Gastroesophageal sphincter (tissue), 4 donors: Measurements from ENCODE around the gene MFSD8. TPM values are rescaled to one million over a fixed set of nuclear protein-coding genes. Genes with fewer than 3 reads are reported as not detected.
"Not testable (repeated sequence)": the region's sequence is repeated elsewhere in the genome, so short reads cannot be mapped to it uniquely, and the experiment has no call there.

Source experiments
- ATAC-seq: fragments of 150-250 bp; one replicate; pipeline ENCODE4 v1.9.1; 2016; ENCODE audit warnings: mild to moderate bottlenecking, moderate library complexity
- H3K27ac ChIP-seq, 4 donors: fragments of 200-600 bp; sonication (generic) in 3 of 4; 1 replicate in 3 of 4; 2 replicates in 1 of 4; pipeline ENCODE4 v1.5.1; 2016 to 2019
- H3K27me3 ChIP-seq: fragments of 200-600 bp; sonication (generic); one replicate; pipeline ENCODE4 v1.5.1; 2019
- H3K36me3 ChIP-seq, 2 donors: fragments of 200-600 bp; sonication (generic); one replicate each; pipeline ENCODE4 v1.5.1; 2019; ENCODE audit warnings: control low read depth in 1 of 2
- H3K4me1 ChIP-seq, 3 donors: fragments of 200-600 bp; sonication (generic); 1 replicate in 2 of 3; 2 replicates in 1 of 3; pipeline ENCODE4 v1.5.1; 2016 to 2019; ENCODE audit warnings: control low read depth in 2 of 3
- H3K4me3 ChIP-seq, 2 donors: fragments of 200-600 bp; sonication (generic); one replicate each; pipeline ENCODE4 v1.5.1; 2019; ENCODE audit warnings: mild to moderate bottlenecking in 1 of 2, moderate library complexity in 1 of 2
- H3K9me3 ChIP-seq, 3 donors: fragments of 200-600 bp; sonication (generic); one replicate each; pipeline ENCODE4 v1.5.1; 2017 to 2019; ENCODE audit warnings: control low read depth in 2 of 3
- CTCF ChIP-seq, 4 experiments: fragments of 200-600 bp in 2 of 4; fragments of 450-650 bp in 2 of 4; sonication (generic) in 1 of 4; IDR thresholded peaks; one replicate each; pipeline ENCODE4 v1.5.1; 2017 to 2019; ENCODE audit warnings: antibody characterized with exemption in 4 of 4, mild to moderate bottlenecking in 2 of 4, moderate library complexity in 2 of 4
- EP300 ChIP-seq: sonication (generic); formaldehyde crosslinking; IDR thresholded peaks from one replicate; pipeline ENCODE4 v1.6.1; 2017; ENCODE audit warnings: antibody characterized with exemption, mild to moderate bottlenecking
- POLR2A ChIP-seq, 2 donors: fragments of 450-650 bp; IDR thresholded peaks; one replicate each; pipeline ENCODE4 v1.6.1; 2017; ENCODE audit warnings: antibody characterized with exemption in 2 of 2, mild to moderate bottlenecking in 2 of 2, moderate library complexity in 1 of 2
- POLR2AphosphoS5 ChIP-seq: sonication (generic); formaldehyde crosslinking; IDR thresholded peaks from one replicate; pipeline ENCODE4 v1.6.1; 2017; ENCODE audit warnings: antibody characterized with exemption
- WGBS, 2 donors: methylation state at CpG; one replicate each; pipeline ENCODE4 v1.1.5; 2018; ENCODE audit warnings: low coverage in 1 of 2; 5-methylcytosine and 5-hydroxymethylcytosine counted together
- total RNA-seq, 4 donors: library from RNA; depleted of rRNA; stranded (reverse); fragments of >200 nt; gene quantifications; one replicate each; pipeline ENCODE4 v1.1.0, GENCODE V29; 2016

Gene MFSD8
- total RNA-seq, 4 donors from 2014 or later, result 11.4 to 55.4 (median 30.5) TPM

- ATAC-seq, result no peak
These were observed 59.9 kb downstream of the MFSD8 start for GRCh38 chr4:127905029-127905428.

GRCh38 chr4:127899682-127900081 lies 65.3 kb downstream of the MFSD8 start:
- not testable (repeated sequence) for H3K36me3 ChIP-seq, ATAC-seq, H3K9me3 ChIP-seq, H3K27ac ChIP-seq, H3K4me1 ChIP-seq, H3K27me3 ChIP-seq, H3K4me3 ChIP-seq
- WGBS, 2 donors, result 94 to 100% methylated on average over 4 of the region's 4 CpGs

More at GRCh38 chr4:127905029-127905428, 59.9 kb downstream of the MFSD8 start:
- Histone ChIP-seq H3K9me3 (no peaks in the 10 kb centered on the region), H3K27ac (no peak overlapping the region), H3K27me3 (no peaks in the 10 kb centered on the region), H3K36me3 (no peaks in the 10 kb centered on the region), H3K4me3 (no peak overlapping the region), H3K4me1 (no peaks in the 10 kb centered on the region)
- TF ChIP-seq EP300, result no peak
- no peak for TF ChIP-seq POLR2A (IDR thresholded peaks at IDR 0.05)
- no peak for TF ChIP-seq POLR2AphosphoS5
- TF ChIP-seq CTCF (IDR thresholded peaks at IDR 0.05), result no peak
- WGBS, 2 donors, result 80 to 93% methylated on average over 1 to 3 of the region's 8 CpGs

- no peak for ATAC-seq
- TF ChIP-seq CTCF (IDR thresholded peaks at IDR 0.05) (no peak), POLR2A (IDR thresholded peaks at IDR 0.05) (no peak), POLR2AphosphoS5 (no peak), EP300 (no peak)
- Histone ChIP-seq H3K27me3 (no peaks in the 10 kb centered on the region), H3K36me3 (no peaks in the 10 kb centered on the region), H3K4me3 (no peak overlapping the region), H3K27ac (no peak overlapping the region), H3K9me3 (no peaks in the 10 kb centered on the region), H3K4me1 (no peaks in the 10 kb centered on the region)
- 80 to 100% methylated on average over 1 of the region's 1 CpG for WGBS, 2 donors
These were observed 68.4 kb downstream of the MFSD8 start for GRCh38 chr4:127896528-127896927.

GRCh38 chr4:127896069-127896468 lies 68.9 kb downstream of the MFSD8 start:
- WGBS, 2 donors, result 100% methylated on average over 1 of the region's 1 CpG
- Histone ChIP-seq H3K4me1 (no peaks in the 10 kb centered on the region), H3K4me3 (no peak overlapping the region), H3K36me3 (no peaks in the 10 kb centered on the region), H3K27me3 (no peaks in the 10 kb centered on the region), H3K27ac (no peak overlapping the region), H3K9me3 (no peaks in the 10 kb centered on the region)
- no peak for TF ChIP-seq POLR2AphosphoS5
- TF ChIP-seq POLR2A (IDR thresholded peaks at IDR 0.05), result no peak
- no peak for ATAC-seq

DNA sequence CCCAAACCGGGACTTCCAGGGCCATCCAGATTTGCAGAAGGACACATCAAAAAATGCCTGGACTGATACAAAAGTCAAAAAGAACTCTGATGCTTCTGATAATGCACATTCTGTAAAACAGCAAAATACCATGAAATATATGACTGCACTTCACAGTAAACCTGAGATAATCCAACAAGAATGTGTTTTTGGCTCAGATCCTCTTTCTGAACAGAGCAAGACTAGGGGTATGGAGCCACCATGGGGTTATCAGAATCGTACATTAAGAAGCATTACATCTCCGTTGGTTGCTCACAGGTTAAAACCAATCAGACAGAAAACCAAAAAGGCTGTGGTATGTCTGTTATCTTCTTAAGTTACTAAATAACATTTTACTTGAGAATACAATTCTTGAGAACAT lies 75.1 kb downstream of the MFSD8 start:
- Histone ChIP-seq H3K27ac (no peak overlapping the region), H3K36me3 (no peaks in the 10 kb centered on the region), H3K27me3 (no peaks in the 10 kb centered on the region), H3K4me3 (no peak overlapping the region), H3K4me1 (no peaks in the 10 kb centered on the region), H3K9me3 (no peaks in the 10 kb centered on the region)
- WGBS, 2 donors, result 58 to 84% methylated on average over 3 of the region's 3 CpGs
- TF ChIP-seq EP300 (no peak), CTCF (IDR thresholded peaks at IDR 0.05) (no peak), POLR2A (IDR thresholded peaks at IDR 0.05) (no peak), POLR2AphosphoS5 (no peak)
- no peak for ATAC-seq

DNA sequence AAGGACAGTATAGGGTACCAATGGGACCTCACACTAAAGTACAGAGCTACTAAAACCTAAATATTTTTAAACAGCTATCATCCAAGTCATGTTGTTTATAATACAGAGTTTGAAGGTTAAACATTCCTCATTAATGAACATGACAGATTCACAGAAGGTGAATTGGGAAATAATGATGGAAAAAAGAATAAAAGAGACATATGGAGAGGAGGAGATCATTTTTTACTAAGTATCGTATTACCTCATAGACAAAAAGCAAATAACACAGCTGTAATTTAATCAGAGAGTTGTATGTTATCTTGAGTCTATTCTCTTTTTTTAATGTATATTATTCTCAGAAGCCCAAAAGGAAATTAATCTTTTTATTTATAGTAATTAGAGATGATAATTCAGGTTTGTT lies 76.4 kb downstream of the MFSD8 start:
- no peaks in the 10 kb centered on the region for H3K4me1 ChIP-seq
- no peak overlapping the region for H3K4me3 ChIP-seq
- no peak for ATAC-seq
- 60 to 81% methylated on average over 1 of the region's 1 CpG for WGBS, 2 donors
- H3K36me3 ChIP-seq, result no peaks in the 10 kb centered on the region
- H3K27ac ChIP-seq, result no peak overlapping the region
- no peaks in the 10 kb centered on the region for H3K27me3 ChIP-seq
- TF ChIP-seq POLR2AphosphoS5 (no peak), EP300 (no peak), POLR2A (IDR thresholded peaks at IDR 0.05) (no peak)
- no peaks in the 10 kb centered on the region for H3K9me3 ChIP-seq

DNA sequence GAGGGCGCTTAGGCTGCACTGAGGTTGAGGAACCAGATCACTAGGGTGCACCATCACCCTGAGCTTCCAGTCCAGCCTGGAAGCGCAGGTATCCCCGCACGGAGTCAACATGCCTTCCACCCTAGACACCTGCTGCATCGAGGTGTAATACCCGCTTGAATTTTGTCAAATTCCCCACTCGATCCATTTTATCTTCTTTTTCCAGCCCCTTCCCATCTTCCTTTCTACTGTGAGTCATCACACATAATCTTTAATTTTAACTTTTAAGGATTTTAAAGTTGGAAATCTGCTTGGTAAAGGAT lies 83.5 kb downstream of the MFSD8 start:
- TF ChIP-seq EP300 (no peak), POLR2AphosphoS5 (no peak), CTCF (IDR thresholded peaks at IDR 0.05) (no peak), POLR2A (IDR thresholded peaks at IDR 0.05) (no peak)
- Histone ChIP-seq H3K36me3 (no peaks in the 10 kb centered on the region), H3K9me3 (no peaks in the 10 kb centered on the region), H3K27me3 (no peaks in the 10 kb centered on the region), H3K4me3 (peak overlapping the region; percentile 51 to 77), H3K4me1 (peaks cover 0 to 20% (median 6%) of the 10 kb centered on the region in 3 donors), H3K27ac (no peak overlapping the region)
- 0 to 1% methylated on average over 6 to 7 of the region's 7 CpGs for WGBS, 2 donors
- no peak for ATAC-seq
